ENCODE data around the gene GBGT1. TPM values are rescaled to one million over a fixed set of nuclear protein-coding genes. Genes with fewer than 3 reads are reported as not detected.
A peak's percentile ranks its signal among the peaks of the same experiment; 100 is the strongest.

The GBGT1 gene
- total and polyA plus RNA-seq, 5 donors from 2014 or later: 0.67 to 1.6 (median 1.5) TPM; not detected in 2

DNA sequence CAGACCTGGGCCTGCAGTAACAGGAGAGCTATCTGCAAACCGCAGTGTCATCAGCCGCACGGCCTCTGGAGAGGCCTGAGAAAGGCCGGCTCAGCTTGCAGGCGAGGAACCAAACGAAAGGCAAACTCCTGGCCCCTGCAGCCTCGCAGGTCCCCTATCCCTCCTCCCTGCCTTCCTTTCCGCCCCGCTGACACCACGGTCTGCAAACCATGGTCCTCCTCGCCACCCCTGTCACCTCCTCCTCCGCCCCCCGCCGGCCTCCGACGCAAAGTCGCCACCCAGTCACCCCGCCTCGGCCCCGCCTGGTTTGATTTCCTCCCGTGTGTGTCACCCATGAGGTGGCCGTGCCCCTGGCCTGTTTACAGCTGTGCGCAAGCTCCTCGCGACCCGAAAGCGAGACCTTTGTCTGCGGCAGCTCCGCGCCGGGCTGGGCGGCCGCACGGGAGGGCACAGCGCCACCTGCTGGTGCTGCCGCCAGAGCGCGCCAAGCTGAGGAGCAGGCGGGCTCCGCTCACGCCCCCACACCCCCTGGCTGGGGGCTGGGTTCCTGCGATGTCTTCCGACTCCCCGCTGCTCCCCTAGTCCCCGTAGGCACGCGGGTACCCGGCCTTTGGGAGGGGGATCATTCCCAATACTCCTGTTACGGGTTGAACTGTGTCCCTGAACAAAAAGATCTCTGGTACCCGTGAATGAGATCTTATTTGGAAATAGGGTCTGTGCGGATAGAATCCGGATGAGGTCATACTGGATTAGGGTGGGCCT lies 19.4 kb downstream of the GBGT1 start:
- Histone ChIP-seq H3K27ac (ENCODE audit: insufficient read depth, low read length, poor library complexity, severe bottlenecking) (peak overlapping the region; percentile 98), H3K4me3 (ENCODE audit: low read depth, low read length) (peak overlapping the region; percentile 63), H3K4me1 (ENCODE audit: control insufficient read depth, insufficient read depth, low read length, poor library complexity, severe bottlenecking) (peaks cover 86% of the 10 kb centered on the region), H3K9me3 (ENCODE audit: control insufficient read depth in 2 of 2, low read length in 2 of 2) (no peaks in the 10 kb centered on the region), H3K27me3 (ENCODE audit: control insufficient read depth, insufficient read depth, low read length) (no peaks in the 10 kb centered on the region), H3K36me3 (ENCODE audit: control insufficient read depth, insufficient read depth, low read length) (no peaks in the 10 kb centered on the region)
- Mint-ChIP-seq H3K27me3 (no peaks in the 10 kb centered on the region), H3K4me1 (peaks cover 8 to 78% (median 31%) of the 10 kb centered on the region in 4 donors), H3K9me3 (peaks cover 0 to 2% (median 0%) of the 10 kb centered on the region in 7 donors), H3K36me3 (no peaks in the 10 kb centered on the region), H3K27ac (peak overlapping the region; percentile 96 to 98 (median 97)), H3K4me3 (peak overlapping the region; percentile 85 to 97 (median 92))
- peak; percentile 81 to 97 (median 92) for DNase-seq
- peak; percentile 73 to 77 for ATAC-seq (ENCODE audit: low read depth in 2 of 2)

DNA sequence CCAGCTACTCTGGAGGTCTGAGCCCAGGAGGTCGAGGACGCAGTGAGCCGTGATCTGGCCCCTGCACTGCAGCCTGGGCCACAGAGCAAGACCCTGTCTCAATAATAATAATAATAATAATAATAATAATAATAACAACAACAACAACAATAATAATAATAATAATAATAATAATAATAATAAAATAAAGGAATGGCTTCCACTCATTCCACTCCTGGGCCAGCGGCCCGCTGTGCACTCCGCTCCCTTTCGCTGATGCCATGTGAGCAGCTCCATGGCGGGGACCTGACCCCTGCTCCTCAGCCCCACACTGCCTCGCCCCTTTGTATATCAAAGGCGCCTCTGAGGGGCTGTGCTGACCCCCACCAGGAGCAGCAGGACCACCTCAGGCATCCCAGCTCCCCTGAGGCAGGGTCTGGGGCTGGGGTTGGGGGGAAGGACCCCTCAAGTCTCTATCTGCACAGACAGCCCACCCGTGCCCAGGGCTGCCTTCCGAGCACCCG lies 20.0 kb downstream of the GBGT1 start:
- Histone ChIP-seq H3K4me1 (ENCODE audit: control insufficient read depth, insufficient read depth, low read length, poor library complexity, severe bottlenecking) (peaks cover 87% of the 10 kb centered on the region), H3K9me3 (ENCODE audit: control insufficient read depth in 2 of 2, low read length in 2 of 2) (no peaks in the 10 kb centered on the region), H3K36me3 (ENCODE audit: control insufficient read depth, insufficient read depth, low read length) (no peaks in the 10 kb centered on the region), H3K4me3 (ENCODE audit: low read depth, low read length) (peak overlapping the region; percentile 19), H3K27ac (ENCODE audit: insufficient read depth, low read length, poor library complexity, severe bottlenecking) (peak overlapping the region; percentile 98), H3K27me3 (ENCODE audit: control insufficient read depth, insufficient read depth, low read length) (no peaks in the 10 kb centered on the region)
- no peaks in the 10 kb centered on the region for H3K27me3 Mint-ChIP-seq
- H3K4me1 Mint-ChIP-seq: peaks cover 8 to 83% (median 31%) of the 10 kb centered on the region in 4 donors
- no peak for DNase-seq
- no peaks in the 10 kb centered on the region for H3K36me3 Mint-ChIP-seq
- peaks cover 0 to 2% (median 0%) of the 10 kb centered on the region in 7 donors for H3K9me3 Mint-ChIP-seq
- peak overlapping the region; percentile 96 to 98 (median 97) for H3K27ac Mint-ChIP-seq
- ATAC-seq (ENCODE audit: low read depth in 2 of 2): no peak
- peak overlapping the region; percentile 85 to 97 (median 92) for H3K4me3 Mint-ChIP-seq

DNA sequence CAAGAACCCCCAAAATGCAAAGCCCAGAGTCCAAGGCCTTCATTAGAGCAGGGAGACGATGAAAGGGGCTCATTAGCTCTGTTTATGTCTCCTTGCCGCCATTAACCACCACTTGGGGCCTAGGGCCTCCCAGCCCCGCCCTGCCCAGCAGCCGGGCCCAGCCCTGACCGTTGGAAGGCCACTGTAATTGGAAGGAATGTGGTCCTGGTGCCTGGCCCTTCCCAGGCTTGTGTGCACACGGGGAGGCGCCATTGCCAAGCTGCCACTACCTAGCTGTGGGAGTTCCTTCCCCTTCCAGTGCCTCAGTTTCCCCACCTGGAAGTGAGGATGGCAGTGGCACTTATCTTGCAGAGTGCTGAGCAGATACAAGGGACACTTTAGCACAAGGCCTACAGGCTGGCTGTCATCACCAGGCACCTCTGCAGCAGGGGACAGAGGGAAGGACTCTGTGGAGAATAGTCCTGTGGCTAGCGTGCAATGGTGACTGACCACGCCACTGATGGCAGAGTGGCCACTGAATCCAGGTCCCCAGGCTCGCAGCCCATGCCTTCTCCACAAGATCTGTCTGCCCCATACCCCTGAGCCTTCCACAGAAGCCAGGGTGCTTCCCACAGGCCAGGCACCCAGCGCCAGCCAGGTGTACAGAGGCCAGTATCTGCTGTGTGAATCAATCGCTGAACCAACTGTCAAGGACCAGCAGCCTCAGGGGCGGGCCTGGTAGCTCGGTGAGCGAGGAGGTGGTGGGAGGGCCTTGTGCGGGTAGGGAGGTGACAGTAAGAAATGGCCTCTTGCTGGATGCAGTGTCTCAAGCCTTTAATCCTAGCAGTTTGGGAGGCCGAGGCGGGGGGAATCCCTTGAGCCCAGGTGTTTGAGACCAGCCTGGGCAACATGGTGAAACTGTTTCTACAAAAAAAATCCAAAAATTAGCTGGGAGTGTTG lies 20.8 kb downstream of the GBGT1 start:
- Mint-ChIP-seq H3K27ac (peak overlapping the region; percentile 93 to 98 (median 94)), H3K4me1 (peaks cover 6 to 83% (median 30%) of the 10 kb centered on the region in 4 donors), H3K27me3 (no peaks in the 10 kb centered on the region), H3K4me3 (peak overlapping the region; percentile 51 to 76 (median 74)), H3K9me3 (peaks cover 0 to 2% (median 0%) of the 10 kb centered on the region in 7 donors), H3K36me3 (no peaks in the 10 kb centered on the region)
- no peak overlapping the region for H3K4me3 ChIP-seq (ENCODE audit: low read depth, low read length)
- DNase-seq: peak; percentile 37 to 67 (median 51)
- no peaks in the 10 kb centered on the region for H3K27me3 ChIP-seq (ENCODE audit: control insufficient read depth, insufficient read depth, low read length)
- peak overlapping the region; percentile 98 for H3K27ac ChIP-seq (ENCODE audit: insufficient read depth, low read length, poor library complexity, severe bottlenecking)
- H3K4me1 ChIP-seq (ENCODE audit: control insufficient read depth, insufficient read depth, low read length, poor library complexity, severe bottlenecking): peaks cover 84% of the 10 kb centered on the region
- no peak for ATAC-seq (ENCODE audit: low read depth in 2 of 2)
- no peaks in the 10 kb centered on the region for H3K9me3 ChIP-seq (ENCODE audit: control insufficient read depth in 2 of 2, low read length in 2 of 2)
- no peaks in the 10 kb centered on the region for H3K36me3 ChIP-seq (ENCODE audit: control insufficient read depth, insufficient read depth, low read length)

DNA sequence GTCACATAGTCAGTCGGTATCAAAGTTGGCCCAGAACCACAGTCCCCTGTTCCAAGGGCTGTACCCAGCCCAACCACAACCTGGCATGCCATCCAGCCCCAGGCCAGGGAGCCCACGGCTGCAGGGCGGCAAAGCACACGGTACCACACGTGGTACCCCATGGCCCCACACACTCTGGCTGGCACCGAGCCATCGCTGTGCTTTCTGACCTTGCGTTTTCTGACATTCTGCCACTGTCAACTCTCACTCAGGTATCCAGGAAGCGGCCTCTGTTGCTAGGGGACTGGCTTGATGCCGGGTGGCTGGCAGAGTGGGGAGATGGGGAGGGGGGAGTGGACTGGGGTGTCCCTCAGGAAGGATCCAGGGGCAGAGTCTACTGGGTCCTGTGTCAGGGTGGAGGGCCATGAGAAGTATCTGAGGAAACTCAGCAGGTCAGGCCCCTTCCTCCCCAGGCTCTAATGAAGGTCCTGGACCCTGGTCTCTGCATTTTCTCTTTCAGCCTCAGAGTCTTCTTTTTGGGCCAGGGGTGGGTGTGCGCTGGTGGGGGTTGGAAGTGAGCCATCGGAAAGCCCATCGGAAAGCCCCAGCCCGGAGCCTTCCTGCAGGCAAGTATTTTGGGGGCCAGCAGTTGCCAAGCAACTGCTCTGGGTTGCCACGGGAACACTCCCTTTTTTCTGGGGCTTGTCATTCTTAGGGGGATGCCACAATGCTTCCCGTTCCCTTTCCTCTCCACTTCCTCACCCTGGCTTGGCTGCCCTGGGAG lies 21.7 kb downstream of the GBGT1 start:
- DNase-seq (peak; percentile 75 to 85 (median 83)), ATAC-seq (ENCODE audit: low read depth in 2 of 2) (peak; percentile 35 to 54)
- Histone ChIP-seq H3K36me3 (ENCODE audit: control insufficient read depth, insufficient read depth, low read length) (no peaks in the 10 kb centered on the region), H3K27me3 (ENCODE audit: control insufficient read depth, insufficient read depth, low read length) (no peaks in the 10 kb centered on the region), H3K4me1 (ENCODE audit: control insufficient read depth, insufficient read depth, low read length, poor library complexity, severe bottlenecking) (peaks cover 84% of the 10 kb centered on the region), H3K27ac (ENCODE audit: insufficient read depth, low read length, poor library complexity, severe bottlenecking) (peak overlapping the region; percentile 98), H3K9me3 (ENCODE audit: control insufficient read depth in 2 of 2, low read length in 2 of 2) (no peaks in the 10 kb centered on the region), H3K4me3 (ENCODE audit: low read depth, low read length) (peak overlapping the region; percentile 26)
- H3K27me3 Mint-ChIP-seq: no peaks in the 10 kb centered on the region
- H3K27ac Mint-ChIP-seq: peak overlapping the region; percentile 93 to 98 (median 95)
- no peaks in the 10 kb centered on the region for H3K36me3 Mint-ChIP-seq
- H3K4me3 Mint-ChIP-seq: peak overlapping the region; percentile 53 to 76 (median 70)
- peaks cover 0 to 2% (median 0%) of the 10 kb centered on the region in 7 donors for H3K9me3 Mint-ChIP-seq
- H3K4me1 Mint-ChIP-seq: peaks cover 6 to 81% (median 28%) of the 10 kb centered on the region in 4 donors

DNA sequence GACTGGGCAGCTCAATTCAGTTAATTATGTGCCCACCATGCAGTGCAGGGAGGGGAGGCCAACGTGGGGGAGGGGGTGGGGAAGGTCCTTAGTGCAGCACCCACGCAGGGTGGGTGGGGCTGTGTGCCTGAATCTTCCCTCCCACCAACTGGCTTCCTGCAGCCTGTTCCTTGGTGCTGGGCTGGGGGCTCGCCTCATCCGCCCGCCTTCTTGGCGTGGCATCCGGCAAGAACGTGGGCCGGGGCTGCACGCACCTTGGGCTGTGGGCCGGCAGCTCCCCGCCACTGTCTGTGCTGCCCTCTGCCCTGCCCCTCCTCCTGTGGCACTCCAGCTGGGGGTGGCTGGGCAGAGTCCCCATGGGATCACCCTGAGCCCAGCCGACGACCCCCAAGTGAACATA lies 23.1 kb downstream of the GBGT1 start:
- Histone ChIP-seq H3K36me3 (ENCODE audit: control insufficient read depth, insufficient read depth, low read length) (no peaks in the 10 kb centered on the region), H3K4me1 (ENCODE audit: control insufficient read depth, insufficient read depth, low read length, poor library complexity, severe bottlenecking) (peaks cover 83% of the 10 kb centered on the region), H3K27me3 (ENCODE audit: control insufficient read depth, insufficient read depth, low read length) (no peaks in the 10 kb centered on the region), H3K27ac (ENCODE audit: insufficient read depth, low read length, poor library complexity, severe bottlenecking) (peak overlapping the region; percentile 98), H3K4me3 (ENCODE audit: low read depth, low read length) (no peak overlapping the region), H3K9me3 (ENCODE audit: control insufficient read depth in 2 of 2, low read length in 2 of 2) (no peaks in the 10 kb centered on the region)
- peaks cover 0 to 2% (median 0%) of the 10 kb centered on the region in 7 donors for H3K9me3 Mint-ChIP-seq
- H3K36me3 Mint-ChIP-seq: peaks cover 4% of the 10 kb centered on the region
- peak overlapping the region in 2 of 4 donors; percentile 13 to 21 for H3K4me3 Mint-ChIP-seq
- peaks cover 8 to 86% (median 37%) of the 10 kb centered on the region in 4 donors for H3K4me1 Mint-ChIP-seq
- no peak for DNase-seq
- H3K27me3 Mint-ChIP-seq: no peaks in the 10 kb centered on the region
- H3K27ac Mint-ChIP-seq: peak overlapping the region in 2 of 3 donors; percentile 94 to 98
- ATAC-seq (ENCODE audit: low read depth in 2 of 2): no peak

DNA sequence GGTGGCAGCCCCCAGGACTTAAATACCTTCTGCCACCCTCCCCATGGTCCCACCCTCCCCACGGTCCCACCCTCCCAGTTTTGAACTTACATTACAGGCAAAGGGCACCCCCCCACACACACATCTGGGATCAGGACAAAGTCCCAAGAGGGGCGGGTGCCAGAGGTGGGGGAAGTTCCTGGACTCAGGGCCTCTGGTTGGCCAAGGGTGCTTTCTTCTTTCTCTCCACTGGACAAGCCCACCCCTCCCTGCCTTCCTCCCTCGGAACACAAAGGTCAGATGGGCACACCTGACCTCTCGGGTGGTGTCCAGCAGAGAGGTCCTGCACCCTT lies 23.6 kb downstream of the GBGT1 start:
- Histone ChIP-seq H3K27me3 (ENCODE audit: control insufficient read depth, insufficient read depth, low read length) (no peaks in the 10 kb centered on the region), H3K27ac (ENCODE audit: insufficient read depth, low read length, poor library complexity, severe bottlenecking) (peak overlapping the region; percentile 98), H3K4me3 (ENCODE audit: low read depth, low read length) (no peak overlapping the region), H3K9me3 (ENCODE audit: control insufficient read depth in 2 of 2, low read length in 2 of 2) (no peaks in the 10 kb centered on the region), H3K4me1 (ENCODE audit: control insufficient read depth, insufficient read depth, low read length, poor library complexity, severe bottlenecking) (peaks cover 83% of the 10 kb centered on the region), H3K36me3 (ENCODE audit: control insufficient read depth, insufficient read depth, low read length) (no peaks in the 10 kb centered on the region)
- Mint-ChIP-seq H3K27me3 (no peaks in the 10 kb centered on the region), H3K36me3 (peaks cover 5% of the 10 kb centered on the region), H3K9me3 (peaks cover 0 to 2% (median 0%) of the 10 kb centered on the region in 7 donors), H3K4me3 (no peak overlapping the region), H3K27ac (peak overlapping the region in 1 of 3 donors; percentile 32), H3K4me1 (peaks cover 10 to 86% (median 37%) of the 10 kb centered on the region in 4 donors)
- ATAC-seq (ENCODE audit: low read depth in 2 of 2) (no peak), DNase-seq (no peak)
